ENCODE measurements around the gene ROR1. TPM values are rescaled to one million over a fixed set of nuclear protein-coding genes. Genes with fewer than 3 reads are reported as not detected.
"Not testable (repeated sequence)": the region's sequence is repeated elsewhere in the genome, so short reads cannot be mapped to it uniquely, and the experiment has no call there.

ROR1 gene
- total RNA-seq, 1 experiment from 2014 or later = 2.5 TPM

DNA sequence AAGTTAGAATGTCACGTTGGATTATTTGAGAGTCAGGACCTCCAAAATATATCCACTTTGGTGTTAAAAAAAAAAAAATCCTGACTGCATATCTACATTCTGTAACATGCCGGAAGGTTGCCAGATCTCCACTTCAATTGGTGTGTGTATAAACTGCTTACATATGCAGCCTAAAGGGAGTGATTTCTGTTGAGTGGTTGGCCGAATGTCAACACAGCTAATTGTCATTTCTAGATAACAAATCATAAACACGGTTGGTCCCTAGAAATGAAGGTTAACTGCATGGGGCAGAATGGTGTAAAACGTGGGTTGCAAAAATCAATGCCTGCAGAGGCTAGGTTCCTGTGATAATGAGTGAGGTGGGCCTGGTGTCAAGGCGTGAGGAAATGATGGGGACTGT is 15.0 kb upstream of the ROR1 start:
- no peak for DNase-seq (ENCODE audit: low read depth)

GRCh38 chr1:63759778-63760177 is 14.0 kb upstream of the ROR1 start:
- DNase-seq (ENCODE audit: low read depth) = no peak

DNA sequence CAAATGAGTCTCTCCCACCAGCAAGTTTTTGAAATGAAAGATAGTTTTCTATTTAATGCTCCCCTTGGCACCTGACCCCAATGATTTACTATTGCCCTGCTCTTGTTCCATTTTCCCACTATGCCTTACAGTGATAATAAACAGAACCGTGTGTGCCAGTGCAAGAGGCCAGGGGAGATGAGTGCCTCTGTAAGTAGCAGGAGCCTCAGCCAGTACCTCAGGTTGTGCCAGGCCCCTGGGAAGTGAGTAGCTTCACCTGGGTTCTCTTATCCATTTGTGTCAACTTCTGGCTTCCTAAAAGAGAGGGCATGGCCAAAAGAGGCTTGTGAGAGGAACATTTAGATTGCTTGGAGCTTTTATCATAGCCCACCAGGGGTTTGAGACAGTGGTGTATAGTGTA is 3.4 kb upstream of the ROR1 start:
- no peak for DNase-seq (ENCODE audit: low read depth)

DNA sequence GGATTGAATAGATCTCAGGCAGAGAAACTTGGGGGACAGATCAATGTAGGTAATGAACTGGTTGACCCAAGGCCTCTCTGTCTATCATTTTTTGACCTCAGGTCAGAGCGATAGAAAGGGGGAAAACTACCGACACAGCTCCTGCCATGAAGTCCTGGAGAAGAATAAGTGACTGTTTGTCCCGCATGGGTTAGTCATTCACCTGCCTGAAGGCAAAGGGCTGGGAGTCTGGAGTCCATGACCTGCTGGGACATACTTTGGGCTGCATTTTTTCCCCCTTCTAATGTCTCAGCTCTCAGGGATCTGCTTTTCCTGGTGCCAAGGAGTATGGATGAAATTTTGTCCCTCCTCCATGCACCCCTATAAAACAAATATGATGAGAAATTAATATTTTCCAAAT is 1.6 kb upstream of the ROR1 start:
- peak; percentile 28 for DNase-seq (ENCODE audit: low read depth)

- DNase-seq (ENCODE audit: low read depth) = no peak
Observed at GRCh38 chr1:63772876-63773275, 941 bp upstream of the ROR1 start.

DNA sequence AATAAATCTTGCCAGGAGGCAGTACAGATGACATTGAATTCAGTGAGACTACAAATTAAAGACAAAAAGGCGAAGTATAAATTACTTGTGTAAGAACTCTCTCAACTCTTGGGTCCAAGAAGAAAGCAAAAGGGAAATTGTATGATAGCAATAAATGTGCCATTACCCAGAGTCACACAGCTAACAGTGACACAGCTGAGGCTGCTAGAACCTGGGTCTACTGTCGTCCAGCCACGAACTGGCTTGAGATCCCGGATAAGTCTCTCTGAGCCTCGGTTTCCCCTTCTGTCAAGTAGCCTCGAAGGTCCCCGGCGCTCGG is 362 bp upstream of the ROR1 start:
- DNase-seq (ENCODE audit: low read depth) = no peak

- DNase-seq (ENCODE audit: low read depth) = peak; percentile 62
Observed at GRCh38 chr1:63774617-63775417, 1.0 kb downstream of the ROR1 start.

DNA sequence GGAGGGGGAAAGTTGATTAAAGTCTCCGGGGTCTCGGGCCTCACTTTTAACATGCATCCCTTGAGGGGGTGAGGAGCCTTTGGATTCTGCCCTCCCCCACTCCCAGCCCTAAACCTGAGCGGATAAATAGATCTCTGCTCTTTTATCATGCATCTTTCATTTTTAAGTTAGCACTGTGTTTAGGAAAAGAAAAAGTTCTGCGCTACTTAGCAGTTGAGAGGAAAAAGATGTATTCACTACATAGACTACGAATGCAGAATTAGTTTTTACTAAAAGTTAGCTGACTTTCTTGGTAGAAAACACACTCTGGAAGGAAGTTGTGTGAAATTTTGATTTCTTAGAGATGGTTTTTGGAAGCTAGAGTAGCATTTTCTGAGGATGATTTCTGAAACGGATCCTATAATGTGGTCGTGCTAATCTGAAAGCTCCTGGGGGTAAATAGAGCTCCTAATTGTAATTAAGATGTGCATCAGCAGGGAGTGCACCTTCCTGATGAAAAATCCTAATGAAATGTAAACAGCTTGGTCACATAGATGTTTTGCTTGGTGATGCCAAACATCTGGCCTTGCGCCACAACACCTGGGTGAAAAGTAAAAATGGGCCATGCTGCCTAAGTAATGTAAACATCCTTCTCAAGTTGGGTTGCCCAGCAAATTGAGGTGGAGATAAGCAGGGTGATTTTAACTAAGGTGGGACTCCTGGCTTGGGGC is 1.8 kb downstream of the ROR1 start:
- DNase-seq (ENCODE audit: low read depth) = peak; percentile 19

DNA sequence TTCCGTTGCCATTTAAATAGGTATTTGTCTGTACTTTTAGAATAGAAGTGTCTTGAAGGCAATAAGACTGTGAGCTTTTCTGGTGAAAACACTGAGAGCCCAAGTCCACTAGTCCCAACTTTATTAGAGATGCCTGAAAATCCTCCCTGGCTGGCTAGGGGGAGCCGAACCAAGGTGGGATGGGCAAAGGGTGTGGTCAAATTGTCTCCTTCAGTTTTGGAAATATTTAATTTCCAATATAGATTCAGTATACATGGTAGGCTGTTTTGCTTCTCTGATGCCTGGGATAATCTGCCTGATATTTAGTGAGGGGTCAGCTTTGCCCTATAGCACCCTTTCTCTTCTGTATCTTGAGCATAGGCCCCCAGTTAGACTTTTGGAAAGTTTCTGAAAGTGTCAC is 3.5 kb downstream of the ROR1 start:
- DNase-seq (ENCODE audit: low read depth) = no peak

GRCh38 chr1:63777965-63778880 is 4.4 kb downstream of the ROR1 start:
- DNase-seq (ENCODE audit: low read depth) = peak; percentile 20

DNA sequence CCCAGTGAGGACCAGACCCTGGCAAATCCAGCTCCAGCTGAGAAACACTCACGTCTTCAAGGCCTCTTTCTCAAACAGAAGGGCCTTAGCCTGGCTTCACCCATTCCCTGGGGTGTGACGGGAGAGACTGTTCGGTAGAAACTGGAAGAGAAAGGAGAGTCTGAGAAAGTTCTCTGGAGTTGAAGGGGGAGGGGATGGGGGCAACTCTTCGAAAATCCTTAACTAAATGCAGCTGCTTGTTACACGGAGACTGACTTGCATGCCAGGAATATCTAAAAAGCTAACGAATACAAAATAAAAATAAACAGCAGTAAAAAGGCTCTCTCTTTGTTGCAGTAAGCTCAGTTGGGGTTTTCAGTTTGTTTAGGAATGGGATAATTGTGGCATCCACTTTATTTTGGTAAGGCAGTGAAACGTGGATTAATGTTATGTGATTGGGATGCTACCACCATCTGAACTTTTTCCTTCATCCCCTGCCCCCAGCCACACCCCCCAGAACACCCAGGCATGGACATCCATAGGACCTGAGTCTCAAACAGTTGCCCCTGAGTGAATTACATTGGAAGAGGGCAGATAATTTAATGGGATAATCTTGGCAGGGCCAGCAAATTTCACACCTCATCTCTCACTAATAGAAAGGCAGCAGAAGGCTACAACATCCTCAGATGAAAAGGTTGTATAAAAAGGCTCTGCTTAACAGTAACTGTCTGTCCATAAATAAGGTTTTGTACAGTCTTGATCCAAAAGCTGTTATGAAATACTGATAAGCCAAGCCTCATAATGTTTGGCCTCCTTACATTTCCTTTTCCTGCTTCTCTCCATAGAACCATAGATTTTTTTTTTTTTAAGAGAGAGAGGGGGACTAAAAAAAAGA is 5.8 kb downstream of the ROR1 start:
- peak; percentile 17 for DNase-seq (ENCODE audit: low read depth)

DNA sequence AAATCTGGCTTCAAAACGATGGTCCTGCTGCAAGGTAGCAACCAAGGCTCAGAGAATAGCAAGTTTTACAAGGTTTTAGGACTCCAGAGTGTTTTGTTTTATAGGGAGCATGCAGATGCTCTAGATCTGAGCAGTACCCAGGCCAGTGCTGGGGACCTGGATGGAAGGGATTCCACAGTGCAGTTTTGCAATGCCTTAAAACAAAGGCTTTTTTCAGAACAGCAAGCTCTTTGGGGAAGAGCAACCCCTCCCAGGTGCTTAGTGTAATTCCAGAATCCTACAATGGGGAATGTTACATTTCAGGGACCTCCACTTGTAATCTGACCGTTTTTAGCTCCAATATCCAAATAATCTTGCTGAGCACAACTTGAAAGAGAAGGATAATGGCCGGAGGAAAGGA is 6.7 kb downstream of the ROR1 start:
- no peak for DNase-seq (ENCODE audit: low read depth)

- DNase-seq (ENCODE audit: low read depth) = no peak
Observed at GRCh38 chr1:63782982-63783381, 9.2 kb downstream of the ROR1 start.

- no peak for DNase-seq (ENCODE audit: low read depth)
Observed at GRCh38 chr1:63784083-63784482, 10.3 kb downstream of the ROR1 start.

- no peak for DNase-seq (ENCODE audit: low read depth)
Observed at GRCh38 chr1:63784489-63785390, 10.9 kb downstream of the ROR1 start.

DNA sequence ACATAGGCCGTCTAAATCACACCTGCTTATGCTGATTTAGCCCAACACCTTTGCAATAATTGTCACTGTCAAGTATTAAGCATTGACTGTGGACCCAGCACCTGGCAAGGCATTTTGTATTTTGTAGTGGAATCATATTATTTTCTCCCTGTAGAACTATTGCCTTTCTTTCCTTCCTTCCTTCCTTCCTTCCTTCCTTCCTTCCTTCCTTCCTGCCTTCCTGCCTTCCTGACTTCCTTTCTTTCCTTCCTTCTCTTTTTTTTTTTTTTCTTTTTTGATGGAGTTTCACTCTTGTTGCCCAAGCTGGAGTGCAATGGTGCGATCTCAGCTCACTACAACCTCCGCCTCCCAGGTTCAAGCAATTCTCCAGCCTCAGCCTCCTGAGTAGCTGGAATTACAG is 13.5 kb downstream of the ROR1 start:
- not testable (repeated sequence) for DNase-seq (ENCODE audit: low read depth)

- DNase-seq (ENCODE audit: low read depth) = no peak
Observed at GRCh38 chr1:63787875-63788274, 14.1 kb downstream of the ROR1 start.

GRCh38 chr1:63789856-63790605 is 16.2 kb downstream of the ROR1 start:
- no peak for DNase-seq (ENCODE audit: low read depth)

GRCh38 chr1:63790989-63791388 is 17.2 kb downstream of the ROR1 start:
- peak; percentile 17 for DNase-seq (ENCODE audit: low read depth)

DNA sequence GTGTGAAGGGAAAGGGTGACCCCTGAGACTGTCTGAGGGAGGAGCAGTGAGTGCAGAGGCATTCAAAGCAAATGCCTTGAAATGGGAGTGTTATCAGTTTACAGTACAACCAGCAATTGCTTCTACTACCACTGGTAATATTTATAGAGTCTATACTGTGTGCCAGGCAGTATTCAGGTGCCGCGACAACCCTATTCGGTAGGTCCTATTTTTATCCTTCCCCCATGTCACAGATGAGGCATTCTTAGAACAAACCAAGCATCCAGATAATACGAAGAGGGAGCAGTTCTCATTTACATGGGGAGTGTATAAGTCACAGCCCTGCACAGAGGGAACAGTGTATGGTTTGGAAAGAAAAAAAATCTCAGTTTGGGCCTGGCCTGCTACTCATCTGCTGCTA is 18.3 kb downstream of the ROR1 start:
- DNase-seq (ENCODE audit: low read depth) = no peak

Measured in M059J (cell line).